Kidney (tissue), 14 donors: ENCODE results near the gene MAPKAPK2. TPM values are rescaled to one million over a fixed set of nuclear protein-coding genes. Genes with fewer than 3 reads are reported as not detected.
A peak's percentile ranks its signal among the peaks of the same experiment; 100 is the strongest.

Experiments used
- DNase-seq, 5 donors: peaks; one replicate each; pipeline ENCODE4 v3.0.0-alpha.2; 2013 to 2020
- FAIRE-seq: peaks from 2 replicates; lab custom pipeline; 2012; peaks lifted over from hg19 to GRCh38; lab: Jason Lieb, UNC
- H3K27ac ChIP-seq, 2 donors: one replicate each; pipeline ENCODE4 v1.7.0; 2013; ENCODE audit warnings: low read depth in 2 of 2, low read length in 2 of 2, inconsistent platforms in 1 of 2
- H3K27me3 ChIP-seq: one replicate; pipeline ENCODE4 v1.7.1; 2013; ENCODE audit warnings: low read length, inconsistent platforms; ENCODE audit not compliant: control insufficient read depth, insufficient read depth
- H3K36me3 ChIP-seq, 3 donors: one replicate each; pipeline versions ENCODE4 v1.7.0 to v1.7.1; 2013; ENCODE audit warnings: low read length in 3 of 3, control low read depth in 1 of 3, inconsistent platforms in 1 of 3; ENCODE audit not compliant: insufficient read depth in 3 of 3, control insufficient read depth in 2 of 3
- H3K4me1 ChIP-seq, 3 donors: one replicate each; pipeline versions ENCODE4 v1.7.0 to v1.7.1; 2013; ENCODE audit warnings: low read length in 3 of 3, inconsistent platforms in 1 of 3, low read depth in 1 of 3; ENCODE audit not compliant: control insufficient read depth in 2 of 3, insufficient read depth in 2 of 3
- H3K4me3 ChIP-seq, 3 donors: one replicate each; pipeline versions ENCODE4 v1.7.0 to v1.8.1; 2013; ENCODE audit warnings: low read length in 3 of 3, control low read depth in 1 of 3, inconsistent platforms in 1 of 3
- H3K9ac ChIP-seq, 3 donors: one replicate each; pipeline versions ENCODE4 v1.7.0 to v1.7.1; 2013; ENCODE audit warnings: low read length in 3 of 3, control low read depth in 1 of 3, inconsistent platforms in 1 of 3
- H3K9me3 ChIP-seq, 3 donors: one replicate each; pipeline versions ENCODE4 v1.7.0 to v1.7.1; 2013; ENCODE audit warnings: low read length in 3 of 3, control low read depth in 1 of 3, inconsistent platforms in 1 of 3; ENCODE audit not compliant: control insufficient read depth in 2 of 3, insufficient read depth in 1 of 3
- intact Hi-C: fragments of 100-400 bp; cut with DNase I; formaldehyde crosslinking; loops from one replicate; pipeline ENCODE4 v1.11.1; 2022
- polyA plus RNA-seq: library from polyadenylated mRNA; stranded (reverse); fragments of 350-450 nt; fragmentation: Illumina TruSeq; extraction: RNeasy Lipid Tissue Mini Kit (QIAGEN cat#74804); gene quantifications from one replicate; pipeline ENCODE4 v1.2.3, GENCODE V29; 2014; ENCODE audit warnings: low read depth, low replicate concordance; ENCODE audit not compliant: insufficient read depth
- total RNA-seq: library from RNA; stranded (reverse); fragmentation: NEBNext Ultra II Directional; extraction: Animal tissue kit (Norgen Biotek cat#: 25700); gene quantifications from one replicate; pipeline ENCODE4 v1.2.1, GENCODE V29; 2021
- TF ChIP-seq, protein P1 (sequence below): IDR thresholded peaks from 3 replicates; pipeline ENCODE4 v1.5.1; 2012; ENCODE audit warnings: mild to moderate bottlenecking, moderate library complexity, borderline replicate concordance; ENCODE audit not compliant: insufficient read depth; ENCODE audit errors: extremely low read depth
- donor health status: control.
- donor health status: control.
- donor health status: control.
- donor health status: control.
- donor health status: control.
- donor health status: DM: yes; HTN: yes; CAD: no.
- donor health status: Normal renal cell carcinoma (clear cell type).

MAPKAPK2 gene
- total and polyA plus RNA-seq, 2 donors from 2014 or later, result 84.5 to 113 TPM

DNA sequence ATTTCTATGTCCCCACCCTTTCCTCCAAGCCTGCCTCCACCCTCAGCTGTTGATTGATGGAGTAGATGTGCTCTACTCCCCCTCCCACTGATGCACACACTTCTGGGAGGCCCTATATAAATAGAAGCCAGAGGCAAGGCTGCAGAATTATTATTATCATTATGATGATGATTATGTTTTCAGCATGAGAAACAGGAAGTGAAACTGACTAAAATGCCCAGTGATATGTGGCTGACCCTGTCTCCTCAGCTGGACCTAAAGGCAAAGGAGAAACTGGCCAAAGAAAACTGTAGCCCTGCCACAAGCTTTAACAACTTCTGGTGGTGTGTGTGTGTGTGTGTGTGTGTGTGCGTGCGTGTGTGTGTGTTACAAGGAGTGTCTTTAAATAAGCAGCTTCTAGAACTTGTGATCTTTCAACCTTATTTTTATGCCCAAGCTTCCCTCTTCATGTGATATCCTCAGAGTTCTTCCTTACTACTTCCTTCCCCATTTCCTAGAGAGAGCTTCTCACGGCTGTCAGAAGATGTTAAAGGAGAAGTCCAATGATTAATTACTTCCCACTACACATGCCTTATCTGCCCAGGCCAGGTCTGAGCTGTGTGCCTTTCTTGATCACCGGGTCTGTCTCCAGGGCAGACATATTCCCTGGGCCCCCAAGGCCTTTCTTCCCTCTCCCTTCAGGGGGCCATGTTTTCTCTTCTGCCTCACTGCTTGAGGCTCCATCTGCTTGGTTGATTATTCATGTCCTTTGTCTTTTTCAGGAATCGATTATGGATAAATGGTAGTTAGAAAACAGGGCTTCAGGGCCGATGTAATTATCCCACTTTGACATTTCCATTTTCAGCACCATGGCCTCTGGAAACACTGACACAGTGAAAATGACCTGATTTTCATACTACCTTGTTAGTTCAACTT lies 11.6 kb upstream of the MAPKAPK2 start:
- H3K4me3 ChIP-seq, result no peak overlapping the region
- H3K36me3 ChIP-seq, result no peaks in the 10 kb centered on the region

DNA sequence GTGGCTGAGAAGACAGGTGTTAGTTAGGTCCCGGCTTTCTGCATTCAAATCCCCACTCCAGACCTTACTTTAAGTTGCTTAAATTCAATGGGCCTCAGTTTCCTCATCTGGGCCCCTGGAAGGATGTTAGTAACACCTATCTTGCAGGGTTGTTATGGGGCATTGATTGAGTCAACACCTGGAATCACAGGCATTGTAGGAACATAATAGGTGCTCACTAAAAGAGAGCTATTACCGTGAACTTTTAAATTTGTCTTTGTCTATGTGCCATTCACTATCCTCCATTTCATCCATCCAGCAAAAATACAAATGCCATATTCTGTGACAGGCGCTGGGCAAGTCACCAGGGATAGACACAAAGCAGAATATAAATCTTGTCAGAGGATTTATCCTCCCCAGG lies 10.5 kb upstream of the MAPKAPK2 start:
- H3K9ac ChIP-seq, result no peak overlapping the region

More for the DNA sequence above, 11.6 kb upstream of the MAPKAPK2 start:
- Histone ChIP-seq H3K4me1 (peaks cover 0 to 20% (median 10%) of the 10 kb centered on the region in 3 donors), H3K9me3 (no peaks in the 10 kb centered on the region), H3K27ac (peak overlapping the region; percentile 33 to 67), H3K9ac (no peak overlapping the region), H3K27me3 (no peaks in the 10 kb centered on the region)
- DNase-seq (peak in 1 of 5 donors; percentile 53), FAIRE-seq (no peak)
- TF ChIP-seq, protein P1, sequence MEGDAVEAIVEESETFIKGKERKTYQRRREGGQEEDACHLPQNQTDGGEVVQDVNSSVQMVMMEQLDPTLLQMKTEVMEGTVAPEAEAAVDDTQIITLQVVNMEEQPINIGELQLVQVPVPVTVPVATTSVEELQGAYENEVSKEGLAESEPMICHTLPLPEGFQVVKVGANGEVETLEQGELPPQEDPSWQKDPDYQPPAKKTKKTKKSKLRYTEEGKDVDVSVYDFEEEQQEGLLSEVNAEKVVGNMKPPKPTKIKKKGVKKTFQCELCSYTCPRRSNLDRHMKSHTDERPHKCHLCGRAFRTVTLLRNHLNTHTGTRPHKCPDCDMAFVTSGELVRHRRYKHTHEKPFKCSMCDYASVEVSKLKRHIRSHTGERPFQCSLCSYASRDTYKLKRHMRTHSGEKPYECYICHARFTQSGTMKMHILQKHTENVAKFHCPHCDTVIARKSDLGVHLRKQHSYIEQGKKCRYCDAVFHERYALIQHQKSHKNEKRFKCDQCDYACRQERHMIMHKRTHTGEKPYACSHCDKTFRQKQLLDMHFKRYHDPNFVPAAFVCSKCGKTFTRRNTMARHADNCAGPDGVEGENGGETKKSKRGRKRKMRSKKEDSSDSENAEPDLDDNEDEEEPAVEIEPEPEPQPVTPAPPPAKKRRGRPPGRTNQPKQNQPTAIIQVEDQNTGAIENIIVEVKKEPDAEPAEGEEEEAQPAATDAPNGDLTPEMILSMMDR, result no peak
- intact Hi-C loops, result no loop called here

DNA sequence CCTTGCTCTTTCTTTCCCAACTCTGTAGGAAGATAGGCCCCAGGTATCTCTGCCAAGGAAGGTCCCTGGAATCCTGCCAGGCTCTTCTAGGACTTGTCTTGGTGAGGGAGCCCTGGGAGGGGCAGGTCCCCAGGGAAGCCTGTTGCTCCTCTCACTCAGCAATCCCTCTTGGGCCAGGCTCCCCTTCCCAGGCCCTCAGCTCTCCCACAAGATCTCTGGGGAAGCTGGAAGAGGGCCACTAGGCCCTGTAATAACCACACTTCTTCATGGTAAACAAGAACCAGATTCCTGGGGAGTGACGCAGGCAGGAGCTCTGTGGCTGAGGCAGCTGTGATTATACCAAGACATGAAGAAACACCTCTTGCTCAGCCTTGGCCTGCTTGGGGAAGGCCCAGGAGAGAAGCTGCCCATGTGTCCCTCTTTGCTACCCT lies 9.9 kb upstream of the MAPKAPK2 start:
- no peaks in the 10 kb centered on the region for H3K27me3 ChIP-seq
- TF ChIP-seq, protein P1, result no peak
- no peaks in the 10 kb centered on the region for H3K9me3 ChIP-seq
- no peaks in the 10 kb centered on the region for H3K36me3 ChIP-seq
- H3K27ac ChIP-seq, result peak overlapping the region in 1 of 2 donors; percentile 66
- FAIRE-seq (no peak), DNase-seq (peak in 1 of 5 donors; percentile 80)
- H3K9ac ChIP-seq, result no peak overlapping the region
- H3K4me1 ChIP-seq, result peaks cover 0 to 20% (median 10%) of the 10 kb centered on the region in 3 donors
- H3K4me3 ChIP-seq, result no peak overlapping the region
- intact Hi-C loops, result no loop called here

More for the DNA sequence above, 10.5 kb upstream of the MAPKAPK2 start:
- Histone ChIP-seq H3K27me3 (no peaks in the 10 kb centered on the region), H3K27ac (no peak overlapping the region), H3K4me1 (peaks cover 0 to 20% (median 10%) of the 10 kb centered on the region in 3 donors), H3K4me3 (no peak overlapping the region), H3K36me3 (no peaks in the 10 kb centered on the region), H3K9me3 (no peaks in the 10 kb centered on the region)
- FAIRE-seq (no peak), DNase-seq (no peak)
- TF ChIP-seq, protein P1, result no peak
- intact Hi-C loops, result no loop called here
